Osteocyte (in vitro differentiated cells): Measurements from ENCODE around the gene DNAJB11. TPM values are rescaled to one million over a fixed set of nuclear protein-coding genes. Genes with fewer than 3 reads are reported as not detected.
"Not testable (repeated sequence)": the region's sequence is repeated elsewhere in the genome, so short reads cannot be mapped to it uniquely, and the experiment has no call there.

ENCODE experiments used
- DNase-seq: peaks from one replicate; pipeline ENCODE4 v3.0.0; 2021; ENCODE audit warnings: mixed read lengths; ENCODE audit not compliant: unreplicated experiment; ENCODE audit errors: extremely low spot score
- H3K27ac Mint-ChIP-seq: one replicate; pipeline ENCODE4 v1.8.0; 2021; ENCODE audit warnings: mild to moderate bottlenecking, mixed read lengths; ENCODE audit not compliant: unreplicated experiment
- H3K27me3 Mint-ChIP-seq: one replicate; pipeline ENCODE4 v1.8.0; 2021; ENCODE audit warnings: mixed read lengths; ENCODE audit not compliant: unreplicated experiment
- H3K36me3 Mint-ChIP-seq: one replicate; pipeline ENCODE4 v1.8.0; 2021; ENCODE audit warnings: mixed read lengths; ENCODE audit not compliant: unreplicated experiment
- H3K4me1 Mint-ChIP-seq: one replicate; pipeline ENCODE4 v1.8.0; 2021; ENCODE audit warnings: mixed read lengths; ENCODE audit not compliant: unreplicated experiment
- H3K4me3 Mint-ChIP-seq: one replicate; pipeline ENCODE4 v1.8.0; 2021; ENCODE audit warnings: mild to moderate bottlenecking, moderate library complexity, mixed read lengths; ENCODE audit not compliant: unreplicated experiment
- H3K9me3 Mint-ChIP-seq: one replicate; pipeline ENCODE4 v1.8.0; 2021; ENCODE audit warnings: mixed read lengths; ENCODE audit not compliant: unreplicated experiment
- total RNA-seq: library from RNA; stranded (reverse); gene quantifications from 2 replicates; pipeline ENCODE4 v1.2.1, GENCODE V29; 2021
- TF ChIP-seq, protein P1 (sequence below): fragments of 200-600 bp; sonication (generic); IDR thresholded peaks from 2 replicates; pipeline ENCODE4 v1.5.0; 2021; ENCODE audit warnings: antibody characterized with exemption, mild to moderate bottlenecking, moderate library complexity

DNAJB11 gene
- total RNA-seq, 1 donor from 2014 or later = 75.8 TPM

DNA sequence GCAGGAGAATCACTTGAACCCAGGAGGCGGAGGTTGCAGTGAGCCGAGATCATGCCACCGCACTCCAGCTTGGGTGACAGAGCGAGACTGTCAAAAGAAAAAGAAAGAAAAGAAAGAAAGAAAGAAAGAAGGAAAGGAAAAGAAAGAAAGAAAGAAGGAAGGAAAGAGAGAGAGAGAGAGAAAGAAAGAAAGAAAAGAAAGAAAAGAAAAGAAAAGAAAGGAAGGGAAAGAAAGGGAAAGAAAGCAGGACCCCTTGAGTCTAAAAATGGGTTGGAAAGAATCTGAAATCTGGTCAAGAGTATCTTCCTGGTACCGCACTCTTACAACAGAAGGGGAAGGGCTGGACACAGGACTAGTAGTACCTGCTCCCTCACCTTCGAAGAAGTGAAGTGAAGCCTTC lies 45.9 kb upstream of the DNAJB11 start:
- Mint-ChIP-seq H3K36me3 (no peaks in the 10 kb centered on the region), H3K4me3 (no peak overlapping the region), H3K27ac (no peak overlapping the region), H3K27me3 (peaks cover 32% of the 10 kb centered on the region), H3K9me3 (no peaks in the 10 kb centered on the region), H3K4me1 (no peaks in the 10 kb centered on the region)
- DNase-seq = no peak
- TF ChIP-seq, protein P1, sequence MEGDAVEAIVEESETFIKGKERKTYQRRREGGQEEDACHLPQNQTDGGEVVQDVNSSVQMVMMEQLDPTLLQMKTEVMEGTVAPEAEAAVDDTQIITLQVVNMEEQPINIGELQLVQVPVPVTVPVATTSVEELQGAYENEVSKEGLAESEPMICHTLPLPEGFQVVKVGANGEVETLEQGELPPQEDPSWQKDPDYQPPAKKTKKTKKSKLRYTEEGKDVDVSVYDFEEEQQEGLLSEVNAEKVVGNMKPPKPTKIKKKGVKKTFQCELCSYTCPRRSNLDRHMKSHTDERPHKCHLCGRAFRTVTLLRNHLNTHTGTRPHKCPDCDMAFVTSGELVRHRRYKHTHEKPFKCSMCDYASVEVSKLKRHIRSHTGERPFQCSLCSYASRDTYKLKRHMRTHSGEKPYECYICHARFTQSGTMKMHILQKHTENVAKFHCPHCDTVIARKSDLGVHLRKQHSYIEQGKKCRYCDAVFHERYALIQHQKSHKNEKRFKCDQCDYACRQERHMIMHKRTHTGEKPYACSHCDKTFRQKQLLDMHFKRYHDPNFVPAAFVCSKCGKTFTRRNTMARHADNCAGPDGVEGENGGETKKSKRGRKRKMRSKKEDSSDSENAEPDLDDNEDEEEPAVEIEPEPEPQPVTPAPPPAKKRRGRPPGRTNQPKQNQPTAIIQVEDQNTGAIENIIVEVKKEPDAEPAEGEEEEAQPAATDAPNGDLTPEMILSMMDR = no peak

DNA sequence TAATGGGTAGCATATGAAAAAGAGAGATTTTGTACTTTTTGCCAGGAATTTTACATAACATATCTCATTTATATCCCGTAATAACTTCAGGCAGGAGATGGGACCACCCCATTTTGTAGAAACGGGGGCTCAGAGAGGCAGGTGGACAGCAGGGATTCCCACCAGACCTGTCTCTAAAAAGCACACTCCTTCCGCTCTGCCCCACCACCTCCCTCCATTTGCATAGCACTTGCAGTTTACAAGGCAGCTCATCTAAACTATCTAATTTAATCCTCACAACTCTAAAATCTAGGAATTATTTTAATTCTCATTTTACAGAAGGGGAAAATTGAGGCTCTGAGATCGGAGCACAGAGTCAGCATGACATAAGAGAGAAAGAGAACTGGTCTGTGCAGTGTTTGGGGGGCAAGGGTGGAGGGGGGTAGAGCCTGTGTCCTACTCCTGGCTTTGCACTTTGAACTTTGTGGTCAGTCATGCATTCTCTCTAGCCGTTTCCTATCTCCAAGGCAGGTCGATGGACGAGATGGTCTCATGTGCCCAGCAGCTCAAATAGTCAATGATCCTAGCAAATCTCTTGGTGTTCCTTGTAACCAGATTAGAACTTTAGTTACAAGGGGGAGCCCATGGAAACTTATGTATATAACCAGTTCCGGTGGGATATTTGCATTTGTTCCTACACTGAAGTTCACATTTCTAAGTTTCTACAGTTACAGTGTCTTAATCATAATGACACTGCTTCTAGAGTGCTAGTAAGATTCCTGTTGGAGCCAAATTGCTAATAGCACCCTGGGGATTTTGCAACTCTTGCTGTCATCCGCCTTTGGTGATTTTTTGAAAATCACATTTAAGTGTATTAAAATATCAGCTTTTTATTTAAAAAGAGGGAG lies 44.9 kb upstream of the DNAJB11 start:
- TF ChIP-seq, protein P1 = no peak
- H3K4me1 Mint-ChIP-seq = no peaks in the 10 kb centered on the region
- no peak for DNase-seq
- no peaks in the 10 kb centered on the region for H3K36me3 Mint-ChIP-seq
- H3K27me3 Mint-ChIP-seq = peaks cover 32% of the 10 kb centered on the region
- H3K4me3 Mint-ChIP-seq = no peak overlapping the region
- H3K9me3 Mint-ChIP-seq = no peaks in the 10 kb centered on the region
- H3K27ac Mint-ChIP-seq = no peak overlapping the region

DNA sequence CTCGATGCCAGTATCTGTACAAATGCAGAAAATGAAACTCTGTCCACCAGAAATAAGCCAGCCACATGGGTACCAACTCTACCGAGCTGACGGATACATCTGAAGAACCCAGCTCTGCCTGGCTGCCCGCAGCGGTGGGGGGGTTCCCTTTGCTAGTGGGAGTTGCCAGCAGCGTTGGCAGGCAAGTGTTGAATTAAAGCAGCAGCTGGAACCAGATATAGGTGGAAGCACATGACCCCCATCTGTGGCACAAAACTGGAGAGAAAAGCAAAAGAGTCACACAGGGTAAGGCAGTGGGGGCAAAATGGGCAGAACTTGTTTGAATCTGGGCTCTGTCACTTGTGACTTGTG lies 44.3 kb upstream of the DNAJB11 start:
- Mint-ChIP-seq H3K27me3 (peaks cover 32% of the 10 kb centered on the region), H3K4me1 (no peaks in the 10 kb centered on the region)
- TF ChIP-seq, protein P1 = no peak

DNA sequence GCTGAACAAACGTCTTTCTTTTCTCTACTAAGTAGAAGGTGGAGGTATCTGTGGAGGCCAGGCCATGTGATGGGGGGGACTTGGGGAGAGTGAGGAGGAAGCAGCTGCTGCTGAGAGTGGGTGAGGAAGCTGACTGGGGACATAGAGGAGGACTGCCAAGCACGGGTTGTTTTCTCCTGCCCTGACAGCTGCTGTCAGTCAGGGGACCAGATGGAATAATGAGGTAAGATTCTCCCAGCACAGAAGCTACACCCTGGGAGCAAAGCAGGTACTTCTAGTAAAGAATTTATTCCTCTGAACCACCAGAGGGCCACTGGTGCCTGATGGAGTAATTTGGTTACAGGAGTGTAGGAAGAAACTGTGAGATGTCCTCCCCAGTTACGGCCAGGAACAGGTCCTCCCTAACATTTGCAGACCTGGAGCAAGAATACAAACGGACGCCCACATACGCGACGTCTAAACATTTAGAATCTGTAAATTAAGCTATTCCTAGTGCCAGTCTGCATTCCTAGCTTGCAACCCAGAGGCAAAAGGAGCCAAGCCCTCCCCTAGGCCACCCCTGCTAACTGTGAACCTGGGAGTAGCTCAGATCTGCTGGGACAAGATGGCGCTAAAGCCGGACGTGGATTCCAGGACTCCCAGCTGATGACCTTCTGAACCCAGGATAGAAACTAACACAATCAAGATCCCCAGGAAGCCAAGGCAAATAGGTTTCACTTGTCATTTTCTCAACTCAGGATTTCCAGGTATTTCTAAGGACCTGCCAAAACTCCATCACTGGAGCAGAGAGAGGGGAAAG lies 41.1 kb upstream of the DNAJB11 start:
- peaks cover 17% of the 10 kb centered on the region for H3K27me3 Mint-ChIP-seq
- no peak overlapping the region for H3K4me3 Mint-ChIP-seq
- no peaks in the 10 kb centered on the region for H3K36me3 Mint-ChIP-seq
- no peak overlapping the region for H3K27ac Mint-ChIP-seq
- DNase-seq = no peak
- peaks cover 3% of the 10 kb centered on the region for H3K9me3 Mint-ChIP-seq
- H3K4me1 Mint-ChIP-seq = no peaks in the 10 kb centered on the region
- TF ChIP-seq, protein P1 = no peak

More for the DNA sequence above, 44.3 kb upstream of the DNAJB11 start:
- DNase-seq = no peak
- Mint-ChIP-seq H3K9me3 (no peaks in the 10 kb centered on the region), H3K27ac (no peak overlapping the region), H3K4me3 (no peak overlapping the region), H3K36me3 (no peaks in the 10 kb centered on the region)

DNA sequence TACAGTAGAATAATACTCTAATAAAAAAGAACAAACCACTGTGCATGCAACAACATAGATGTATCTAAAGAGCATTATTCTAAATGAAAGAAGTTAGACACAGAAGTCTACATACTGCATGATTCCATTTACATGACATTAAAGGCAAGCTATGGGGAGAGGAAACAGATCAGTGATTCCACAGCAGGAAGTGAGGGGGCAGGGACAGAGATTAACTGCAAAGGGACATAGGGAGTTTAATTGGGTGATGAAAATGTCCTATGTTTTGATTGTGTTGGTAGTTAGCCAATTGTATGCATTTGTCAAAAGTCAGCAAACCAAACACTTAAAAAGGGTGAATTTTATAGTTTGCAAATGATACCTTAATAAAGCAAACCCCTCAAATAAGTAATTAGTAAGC lies 40.1 kb upstream of the DNAJB11 start:
- TF ChIP-seq, protein P1 = no peak
- no peak overlapping the region for H3K27ac Mint-ChIP-seq
- H3K36me3 Mint-ChIP-seq = no peaks in the 10 kb centered on the region
- peaks cover 3% of the 10 kb centered on the region for H3K9me3 Mint-ChIP-seq
- no peak for DNase-seq
- H3K4me3 Mint-ChIP-seq = no peak overlapping the region
- peaks cover 12% of the 10 kb centered on the region for H3K27me3 Mint-ChIP-seq
- H3K4me1 Mint-ChIP-seq = no peaks in the 10 kb centered on the region

DNA sequence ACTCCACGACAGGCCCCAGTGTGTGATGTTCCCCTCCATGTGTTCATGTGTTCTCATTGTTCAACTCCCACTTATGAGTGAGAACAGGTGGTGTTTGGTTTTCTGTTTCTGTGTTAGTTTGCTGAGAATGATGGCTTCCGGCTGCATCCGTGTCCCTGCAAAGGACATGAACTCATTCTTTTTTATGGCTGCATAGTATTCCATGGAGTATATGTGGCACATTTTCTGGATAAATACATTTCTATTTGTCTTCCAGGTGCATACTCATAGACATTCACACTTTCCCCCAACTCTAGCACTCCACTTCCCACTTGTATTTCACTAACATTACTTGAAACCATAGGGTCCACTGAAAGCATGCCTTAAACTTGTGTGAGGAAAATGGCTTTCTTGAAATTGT lies 38.8 kb upstream of the DNAJB11 start:
- H3K36me3 Mint-ChIP-seq = not testable (repeated sequence)

More for the DNA sequence above, 38.8 kb upstream of the DNAJB11 start:
- H3K4me3 Mint-ChIP-seq, H3K4me1 Mint-ChIP-seq, DNase-seq, H3K27me3 Mint-ChIP-seq, H3K9me3 Mint-ChIP-seq, H3K27ac Mint-ChIP-seq: not testable (repeated sequence)
